Activated naive CD8-positive, alpha-beta T cell treated with anti-CD3 and anti-CD28 coated beads, Interleukin-2, amount 50 U/mL, for 16 hours (primary cell): Measurements from ENCODE around the gene DHH.
A peak's percentile ranks its signal among the peaks of the same experiment; 100 is the strongest.

ENCODE experiments used
- DNase-seq: peaks from one replicate; pipeline ENCODE4 v3.0.0-alpha.2; 2020; ENCODE audit warnings: low read depth, low spot score

DHH gene

GRCh38 chr12:49050507-49051372 is 43.9 kb downstream of the DHH start:
- no peak for DNase-seq

- DNase-seq, result no peak
Measured at GRCh38 chr12:49049566-49050224, 44.9 kb downstream of the DHH start.

DNA sequence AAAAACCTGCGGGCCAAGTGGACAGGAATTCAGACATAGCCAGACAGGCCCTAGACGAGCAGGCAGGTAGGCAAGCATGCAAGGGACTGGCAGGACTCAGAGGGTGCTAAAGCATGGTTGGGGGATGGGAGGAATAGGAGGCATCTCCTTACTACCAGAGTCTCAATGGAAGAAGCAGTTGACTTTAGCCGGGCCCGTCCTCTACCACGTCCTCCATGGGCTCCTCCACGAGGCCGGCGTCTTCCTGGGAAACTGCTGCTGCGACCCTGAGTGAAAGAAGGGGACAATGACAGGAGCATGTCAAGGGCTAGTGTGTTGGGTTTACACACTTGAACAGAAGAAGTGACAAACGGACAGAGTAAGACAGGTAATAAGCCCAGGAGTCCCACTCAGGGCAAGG is 45.6 kb downstream of the DHH start:
- DNase-seq, result no peak

GRCh38 chr12:49046129-49046895 is 48.3 kb downstream of the DHH start:
- DNase-seq, result no peak

- no peak for DNase-seq
Measured at GRCh38 chr12:49044660-49045059, 49.9 kb downstream of the DHH start.

GRCh38 chr12:49043856-49044258 is 50.7 kb downstream of the DHH start:
- peak; percentile 66 for DNase-seq

DNA sequence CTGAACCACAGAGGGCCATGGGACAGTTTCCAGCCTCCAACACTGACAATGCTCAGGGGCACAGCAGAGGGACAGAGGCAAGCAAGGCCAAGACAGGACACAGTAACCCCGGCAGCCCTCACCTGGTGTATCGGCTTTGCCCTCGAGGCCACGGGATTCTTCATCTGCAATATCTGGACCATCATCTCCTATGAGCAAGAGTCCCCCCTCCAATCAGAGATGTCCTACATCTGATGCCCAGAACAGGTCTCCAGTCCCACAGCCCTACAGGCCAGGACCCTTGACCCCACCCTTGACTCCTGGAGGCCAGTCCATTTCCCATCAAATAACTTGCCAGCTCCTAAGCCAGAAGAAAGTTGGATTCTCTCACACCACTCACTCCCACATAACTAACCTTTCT is 51.4 kb downstream of the DHH start:
- DNase-seq, result no peak

GRCh38 chr12:49041881-49042484 is 52.6 kb downstream of the DHH start:
- no peak for DNase-seq

GRCh38 chr12:49041036-49041880 is 53.3 kb downstream of the DHH start:
- DNase-seq, result no peak

- no peak for DNase-seq
Measured at GRCh38 chr12:49040364-49040855, 54.2 kb downstream of the DHH start.

DNA sequence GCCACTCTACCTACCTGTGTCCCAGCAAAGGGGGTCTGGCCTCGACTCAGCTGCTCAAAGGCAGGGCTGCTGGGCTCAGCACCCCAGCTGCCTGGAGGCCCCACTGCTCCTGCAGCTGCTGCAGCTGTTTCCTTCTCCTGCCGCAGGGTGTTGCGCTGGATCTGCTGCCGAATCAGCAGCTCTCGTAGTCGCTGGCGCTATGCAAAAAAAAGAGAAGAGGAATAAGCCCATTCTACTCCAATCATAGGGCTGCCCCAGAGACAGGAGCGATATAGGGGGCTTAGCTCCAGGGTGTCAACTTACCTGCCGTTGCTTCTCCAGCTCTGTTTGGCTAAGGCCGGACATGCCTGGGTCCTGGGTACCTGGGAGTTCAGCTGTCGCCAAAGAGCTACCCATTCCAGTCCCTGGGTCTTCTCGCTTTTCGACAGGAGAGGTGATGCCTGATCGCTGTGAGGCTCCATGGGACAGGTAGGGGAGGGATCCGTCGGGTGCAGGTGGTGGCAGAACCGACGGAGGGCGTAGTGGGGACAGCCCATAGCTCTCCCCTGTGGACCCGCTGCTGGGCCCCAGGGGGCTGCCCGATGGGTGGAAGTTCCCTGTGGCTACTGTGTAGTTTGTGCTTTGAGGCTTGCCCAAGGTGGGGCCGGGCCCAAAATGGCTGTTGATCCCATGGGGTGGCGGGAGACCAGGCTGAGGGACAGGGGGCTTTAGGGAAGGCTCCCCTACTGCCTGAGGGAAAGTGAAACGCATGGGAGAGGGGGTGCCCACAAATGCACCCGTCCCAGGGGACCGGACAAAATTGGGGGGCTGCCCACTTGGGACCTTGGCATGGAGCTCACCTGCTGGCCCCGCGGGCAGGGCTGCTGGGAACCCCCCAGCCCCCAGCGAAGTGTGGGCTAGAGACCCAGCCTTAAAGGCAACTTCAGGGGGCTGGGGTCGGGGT is 54.9 kb downstream of the DHH start:
- DNase-seq, result no peak

DNA sequence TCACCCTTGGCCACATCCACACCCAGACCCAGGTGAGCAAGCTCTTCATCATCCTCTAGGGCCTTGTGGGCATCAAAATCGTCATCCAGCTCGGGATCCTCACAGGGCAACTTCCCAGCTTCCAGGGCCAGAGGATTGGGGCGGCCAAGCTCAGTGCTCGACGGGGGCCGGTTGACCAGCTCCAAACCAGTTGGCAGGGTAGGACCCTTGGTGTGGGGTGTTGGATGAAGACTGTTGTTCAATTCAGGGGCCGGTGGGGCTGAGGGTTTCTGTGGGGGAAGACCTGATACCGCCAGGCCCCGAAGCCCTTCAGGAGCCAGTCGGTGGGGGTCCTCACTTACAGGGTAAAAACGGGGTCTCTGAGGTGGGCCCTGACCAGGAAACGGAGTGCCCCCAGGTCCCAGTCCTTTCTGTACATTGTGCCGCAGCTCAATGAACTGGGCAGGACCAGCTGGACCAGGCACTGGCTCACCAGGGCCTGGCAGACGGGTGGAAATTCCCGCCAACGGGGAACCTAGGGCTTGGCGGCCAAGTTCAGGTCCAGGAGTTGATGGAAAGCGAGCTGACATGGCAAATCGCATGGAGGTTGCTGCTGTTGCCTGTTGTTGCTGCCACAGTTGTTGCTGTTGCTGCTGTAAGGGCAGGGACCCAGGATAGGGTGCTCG is 56.2 kb downstream of the DHH start:
- DNase-seq, result no peak

DNA sequence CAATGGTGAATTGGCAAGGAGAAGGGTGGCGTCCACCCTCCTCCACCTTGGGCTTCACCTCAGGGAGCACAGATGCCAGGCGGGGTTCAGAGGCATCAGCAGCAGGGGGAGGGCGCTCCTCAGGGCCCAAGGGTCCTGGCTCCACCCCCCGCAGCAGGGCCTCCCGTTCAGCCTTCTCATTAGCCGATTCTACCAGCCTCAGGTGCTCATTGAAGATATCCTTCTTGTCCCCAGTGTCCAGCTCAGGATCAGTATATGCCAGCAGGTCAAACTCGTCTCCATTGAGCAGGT is 56.7 kb downstream of the DHH start:
- no peak for DNase-seq

DNA sequence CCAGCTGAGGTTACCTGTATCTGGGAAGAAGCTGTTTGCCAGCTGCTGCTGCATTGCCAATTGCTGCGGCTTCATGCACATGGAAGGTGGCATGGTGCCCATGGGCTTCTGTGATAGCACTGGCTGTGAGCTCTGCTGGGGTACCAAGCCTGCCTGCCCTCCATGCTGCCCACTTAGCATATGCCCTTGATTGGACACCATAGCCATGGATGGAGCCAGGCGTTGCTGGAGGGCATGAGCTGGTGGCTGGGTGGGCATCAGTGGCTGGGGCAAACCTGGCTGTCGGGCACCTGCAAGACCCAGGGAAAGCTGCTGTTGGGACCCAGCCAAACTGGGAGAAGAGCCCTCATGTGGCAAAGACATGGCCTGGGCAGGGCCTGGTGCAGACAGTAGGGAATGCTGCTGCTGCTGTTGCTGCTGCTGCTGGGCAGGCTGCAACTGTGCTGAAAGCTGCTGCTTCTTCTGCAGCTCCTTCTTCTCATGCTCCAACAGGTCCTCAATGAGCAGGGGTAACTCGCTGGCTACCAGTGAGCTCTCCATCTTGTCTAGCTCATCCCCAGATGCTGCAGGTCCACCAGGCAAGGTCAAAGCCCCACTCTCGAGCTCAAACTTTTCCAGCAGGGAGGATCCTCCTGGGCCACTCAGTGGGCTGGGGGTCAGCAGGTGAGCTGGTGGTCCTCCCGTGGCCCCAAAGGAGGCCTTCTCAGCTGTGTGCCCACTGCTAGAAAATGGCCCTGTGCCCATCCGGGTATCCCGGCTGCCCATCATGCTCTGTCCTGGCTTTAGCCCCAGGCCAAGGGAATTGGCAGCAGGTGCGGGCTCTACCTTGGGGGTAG is 57.3 kb downstream of the DHH start:
- DNase-seq, result no peak
